Thymus (tissue), 11 donors: Measurements from ENCODE around the gene NRN1. TPM values are rescaled to one million over a fixed set of nuclear protein-coding genes. Genes with fewer than 3 reads are reported as not detected.

ENCODE experiments used
- DNase-seq, 9 donors: peaks; one replicate each; pipeline ENCODE4 v3.0.0-alpha.2; 2013; ENCODE audit warnings: low spot score in 9 of 9, low read depth in 6 of 9, missing footprints in 1 of 9
- H3K27ac ChIP-seq, 2 donors: one replicate each; pipeline ENCODE4 v1.5.1; 2013; ENCODE audit warnings: control low read depth in 1 of 2, low read depth in 1 of 2, low read length in 1 of 2, mild to moderate bottlenecking in 1 of 2, moderate library complexity in 1 of 2
- H3K27me3 ChIP-seq, 2 donors: one replicate each; pipeline ENCODE4 v1.5.1; 2013; ENCODE audit warnings: low read length in 1 of 2; ENCODE audit not compliant: control insufficient read depth in 2 of 2, insufficient read depth in 1 of 2
- H3K36me3 ChIP-seq, 2 donors: one replicate each; pipeline ENCODE4 v1.5.1; 2013; ENCODE audit warnings: low read length in 1 of 2, mild to moderate bottlenecking in 1 of 2, moderate library complexity in 1 of 2; ENCODE audit not compliant: control insufficient read depth in 2 of 2, insufficient read depth in 2 of 2
- H3K4me1 ChIP-seq, 2 donors: one replicate each; pipeline ENCODE4 v1.5.1; 2013; ENCODE audit warnings: low read length in 2 of 2; ENCODE audit not compliant: control insufficient read depth in 2 of 2, insufficient read depth in 2 of 2
- H3K4me3 ChIP-seq, 2 donors: one replicate each; pipeline ENCODE4 v1.5.1; 2013; ENCODE audit warnings: low read length in 2 of 2, control low read depth in 1 of 2, mild to moderate bottlenecking in 1 of 2
- H3K9me3 ChIP-seq, 2 donors: one replicate each; pipeline ENCODE4 v1.5.1; 2013; ENCODE audit warnings: low read length in 1 of 2, mild to moderate bottlenecking in 1 of 2; ENCODE audit not compliant: control insufficient read depth in 2 of 2, insufficient read depth in 1 of 2
- WGBS: extraction: QIAGEN DNeasy Blood & Tissue Kit; methylation state at CpG from one replicate; pipeline ENCODE4 v1.1.7; 2013; 5-methylcytosine and 5-hydroxymethylcytosine counted together
- polyA plus RNA-seq: library from polyadenylated mRNA; stranded (reverse); fragments of 200-250 nt; gene quantifications from one replicate; pipeline ENCODE4 v1.2.3, GENCODE V29; 2013
- total RNA-seq: library from RNA; stranded (reverse); fragments of 120-200 nt; gene quantifications from one replicate; pipeline ENCODE4 v1.2.4, GENCODE V29; 2013
- donor health status: healthy.

NRN1 gene
- total and polyA plus RNA-seq, 2 donors: 4.2 to 7.4 TPM

DNA sequence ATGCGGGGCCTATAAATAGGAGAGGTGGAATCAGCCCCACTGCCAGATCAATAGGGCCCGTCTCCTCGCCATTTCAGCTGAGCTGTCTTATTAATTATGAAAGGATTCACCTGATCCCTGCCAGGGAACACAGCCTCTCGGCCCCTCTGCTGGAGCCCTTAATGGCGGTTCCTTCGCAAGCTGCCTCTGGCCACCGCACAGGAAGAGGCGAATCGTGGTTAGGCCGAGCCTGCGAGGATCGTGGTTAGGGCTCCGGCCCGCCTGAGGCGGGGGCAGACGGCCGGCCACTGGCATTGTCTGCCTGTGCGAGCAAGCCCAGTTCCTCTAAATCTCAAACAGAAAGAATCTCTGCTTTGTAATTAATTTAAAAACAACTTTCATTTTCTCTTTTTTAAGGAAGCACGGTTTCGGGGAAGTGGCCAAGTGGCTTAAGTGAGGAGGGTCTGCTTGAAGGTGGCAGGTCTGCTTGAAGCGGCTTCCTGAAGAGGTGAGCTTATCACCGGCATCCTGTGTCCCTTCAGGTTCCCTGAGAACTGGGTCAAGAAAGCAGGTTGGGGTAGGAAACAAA lies 9.2 kb downstream of the NRN1 start:
- Histone ChIP-seq H3K4me3 (peak overlapping the region; percentile 43 to 55), H3K36me3 (no peaks in the 10 kb centered on the region), H3K9me3 (peaks cover 3 to 20% of the 10 kb centered on the region in 2 donors), H3K4me1 (peaks cover 9 to 60% of the 10 kb centered on the region in 2 donors), H3K27ac (no peak overlapping the region), H3K27me3 (peaks cover 82 to 100% of the 10 kb centered on the region in 2 donors)
- peak in 1 of 9 donors; percentile 52 for DNase-seq
- WGBS: 3% methylated on average over 22 of the region's 22 CpGs

DNA sequence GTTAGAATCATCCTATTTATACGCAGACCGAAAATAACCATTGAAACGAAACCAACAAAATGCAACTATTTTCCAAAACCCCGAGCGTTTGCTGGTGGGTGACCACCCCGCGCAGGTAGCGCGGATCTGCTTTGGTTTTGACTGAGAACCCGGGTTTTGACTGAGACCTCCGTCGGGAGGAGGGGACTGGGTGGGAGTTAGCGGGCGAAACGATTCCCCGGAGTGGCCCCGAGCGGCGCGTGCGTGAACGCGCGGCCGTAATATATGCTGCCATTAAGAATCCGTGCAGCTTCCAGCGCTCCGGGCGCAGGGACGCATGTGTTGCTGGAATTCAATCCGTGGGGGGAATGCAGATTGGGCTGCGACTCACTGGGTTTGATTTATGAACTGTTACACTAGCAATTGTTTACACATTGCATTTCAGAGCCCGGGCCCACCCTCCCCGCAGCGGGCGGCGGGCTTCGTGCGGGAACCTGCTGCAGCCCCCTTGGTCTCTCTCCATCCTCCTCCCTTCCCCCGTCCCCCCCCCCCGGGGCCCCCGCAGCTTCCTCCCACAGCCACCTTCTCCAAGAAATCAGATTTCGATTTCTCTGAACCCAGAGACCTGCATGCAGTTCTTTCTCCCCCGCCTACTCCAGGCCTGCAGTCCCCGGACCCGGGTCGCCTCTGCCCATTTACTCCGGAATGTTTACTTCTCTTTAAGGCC lies 9.9 kb downstream of the NRN1 start:
- peaks cover 0 to 13% of the 10 kb centered on the region in 2 donors for H3K9me3 ChIP-seq
- WGBS: 2% methylated on average over 48 of the region's 48 CpGs
- H3K27me3 ChIP-seq: peaks cover 82 to 100% of the 10 kb centered on the region in 2 donors
- no peak overlapping the region for H3K27ac ChIP-seq
- H3K4me1 ChIP-seq: peaks cover 9 to 55% of the 10 kb centered on the region in 2 donors
- peak in 2 of 9 donors; percentile 34 to 58 for DNase-seq
- H3K4me3 ChIP-seq: peak overlapping the region; percentile 43 to 55
- no peaks in the 10 kb centered on the region for H3K36me3 ChIP-seq

DNA sequence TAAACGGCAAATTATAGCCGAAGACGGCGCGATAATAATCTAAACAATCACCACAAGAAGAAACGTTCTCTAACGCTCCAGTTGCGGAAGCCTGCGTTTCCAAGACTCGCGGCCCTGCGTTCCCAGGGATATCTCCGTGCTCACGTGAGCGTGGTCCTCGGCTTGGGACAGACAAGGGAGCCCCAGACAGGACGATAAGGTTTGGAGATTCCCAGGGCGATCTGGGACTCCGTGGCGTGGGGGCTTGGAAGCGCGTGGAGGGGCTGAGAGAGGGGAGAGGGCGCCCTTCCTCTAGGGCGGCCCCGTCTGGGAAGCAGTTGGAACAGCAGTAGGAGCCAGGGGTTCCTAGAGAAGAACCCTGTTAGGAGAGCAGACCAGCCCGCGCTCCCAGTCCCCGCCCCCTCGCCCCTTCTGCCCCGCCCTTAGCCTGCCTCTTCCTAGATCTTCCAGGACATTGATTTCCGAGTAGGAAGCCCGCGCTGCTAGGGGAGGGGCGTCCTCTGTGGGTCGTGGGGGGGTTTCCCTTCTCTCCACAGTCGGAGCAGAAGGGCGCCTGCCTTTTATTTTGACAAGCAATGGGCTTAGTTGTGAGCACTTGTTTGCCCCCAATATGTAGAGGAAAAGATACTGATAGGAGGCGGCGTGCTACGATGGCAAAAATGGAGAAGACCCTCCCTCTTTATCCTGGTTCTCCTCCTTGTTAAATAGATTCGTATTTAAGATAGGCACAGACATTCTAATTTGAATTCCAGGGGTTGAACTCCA lies 10.6 kb downstream of the NRN1 start:
- peak in 1 of 9 donors; percentile 41 for DNase-seq
- Histone ChIP-seq H3K9me3 (peaks cover 0 to 12% of the 10 kb centered on the region in 2 donors), H3K4me1 (peaks cover 9 to 53% of the 10 kb centered on the region in 2 donors), H3K27ac (no peak overlapping the region), H3K4me3 (peak overlapping the region; percentile 43 to 55), H3K36me3 (no peaks in the 10 kb centered on the region), H3K27me3 (peaks cover 77 to 99% of the 10 kb centered on the region in 2 donors)
- 6% methylated on average over 41 of the region's 41 CpGs for WGBS

DNA sequence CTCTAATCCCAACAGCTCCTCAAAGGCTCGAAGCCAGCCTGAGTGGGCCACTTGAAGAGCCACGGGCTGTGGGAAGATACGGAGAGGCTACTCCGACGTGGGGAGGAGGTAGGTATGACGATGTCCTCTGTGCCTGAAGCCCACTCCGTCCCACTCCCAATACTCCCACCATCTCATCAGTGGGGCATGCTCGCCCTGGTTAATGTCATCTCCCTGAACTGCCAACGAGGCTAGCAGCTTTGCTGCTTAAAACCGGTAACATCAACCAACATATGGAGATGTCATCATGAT lies 11.1 kb downstream of the NRN1 start:
- no peak overlapping the region for H3K27ac ChIP-seq
- H3K4me3 ChIP-seq: no peak overlapping the region
- H3K27me3 ChIP-seq: peaks cover 72 to 98% of the 10 kb centered on the region in 2 donors
- peak in 1 of 9 donors; percentile 25 for DNase-seq
- peaks cover 0 to 12% of the 10 kb centered on the region in 2 donors for H3K9me3 ChIP-seq
- H3K4me1 ChIP-seq: peaks cover 9 to 53% of the 10 kb centered on the region in 2 donors
- 14% methylated on average over 10 of the region's 10 CpGs for WGBS
- H3K36me3 ChIP-seq: no peaks in the 10 kb centered on the region

DNA sequence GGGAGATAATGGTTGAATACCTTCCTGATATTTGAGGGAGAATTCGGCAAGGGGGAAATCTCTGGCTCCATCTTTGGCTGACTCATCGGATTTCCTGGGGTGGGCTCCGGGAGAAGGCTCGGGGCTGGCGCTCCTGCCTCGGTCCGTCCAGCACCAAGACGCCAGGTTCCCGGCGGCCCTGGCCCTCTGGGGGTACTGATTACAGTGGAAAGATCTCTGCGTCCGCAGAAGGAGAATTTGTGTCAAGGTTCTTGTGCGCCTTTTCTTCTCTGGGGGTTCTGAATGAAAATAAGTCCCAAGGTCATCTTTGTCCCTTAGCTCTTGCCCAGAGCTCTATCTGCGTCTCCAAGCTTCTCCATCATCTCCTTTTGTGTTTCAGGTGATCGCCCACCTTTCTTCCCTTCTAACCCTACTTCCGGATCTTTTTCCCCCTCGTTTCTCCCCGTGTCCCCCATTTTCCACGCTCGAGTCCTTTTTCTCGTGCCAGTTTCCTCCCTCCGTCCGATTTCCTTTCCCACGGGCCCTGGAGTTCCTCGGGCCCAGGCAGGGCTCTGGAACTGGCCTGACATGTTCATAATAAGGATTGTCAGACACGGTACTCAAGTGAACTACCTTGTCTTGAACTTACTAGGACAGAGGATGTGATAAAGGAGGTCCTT lies 11.6 kb downstream of the NRN1 start:
- Histone ChIP-seq H3K9me3 (peaks cover 0 to 9% of the 10 kb centered on the region in 2 donors), H3K36me3 (no peaks in the 10 kb centered on the region), H3K27ac (no peak overlapping the region), H3K4me1 (peaks cover 9 to 53% of the 10 kb centered on the region in 2 donors), H3K27me3 (peaks cover 70 to 98% of the 10 kb centered on the region in 2 donors), H3K4me3 (no peak overlapping the region)
- 10% methylated on average over 26 of the region's 26 CpGs for WGBS
- DNase-seq: no peak

DNA sequence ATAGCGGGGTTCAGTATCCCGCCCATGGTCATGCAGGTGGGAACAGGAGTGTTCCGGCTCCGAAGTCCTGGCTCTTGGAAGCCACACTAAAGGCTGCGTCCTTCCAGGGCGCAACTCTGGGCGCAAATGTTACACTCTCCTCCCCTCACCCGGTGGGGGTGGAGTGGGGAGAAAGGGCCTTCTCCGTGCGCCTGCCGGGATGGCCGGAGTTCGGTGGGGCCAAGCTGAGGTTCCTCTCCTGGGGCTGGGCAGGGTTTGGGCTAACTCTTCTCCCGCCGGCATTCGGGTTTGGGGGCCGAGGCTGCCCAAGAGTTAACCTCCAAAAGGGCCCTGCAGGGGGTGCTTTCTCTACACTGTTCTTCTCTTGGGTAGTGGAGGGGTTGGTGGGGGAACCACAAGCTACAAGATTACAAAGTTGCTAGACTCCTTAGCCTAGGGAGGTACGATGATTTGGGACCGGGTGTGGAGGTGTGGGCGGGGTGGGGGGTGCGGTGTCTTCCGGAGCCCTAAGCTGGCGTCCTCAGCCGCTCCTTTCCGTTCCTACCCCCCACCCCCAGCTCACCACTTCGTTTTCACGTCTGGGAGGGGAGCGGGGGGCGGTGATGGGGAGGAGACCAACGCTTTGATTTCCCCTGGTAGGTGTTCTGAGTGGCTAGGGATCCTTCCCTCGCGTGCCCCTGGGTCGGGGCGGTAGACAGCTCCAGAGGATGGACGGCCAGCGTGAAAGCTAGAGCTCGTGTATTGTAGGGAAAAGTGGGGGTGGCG lies 12.3 kb downstream of the NRN1 start:
- peak in 1 of 9 donors; percentile 41 for DNase-seq
- peaks cover 0 to 2% of the 10 kb centered on the region in 2 donors for H3K9me3 ChIP-seq
- H3K27me3 ChIP-seq: peaks cover 71 to 94% of the 10 kb centered on the region in 2 donors
- H3K4me3 ChIP-seq: no peak overlapping the region
- peaks cover 9 to 48% of the 10 kb centered on the region in 2 donors for H3K4me1 ChIP-seq
- 13% methylated on average over 38 of the region's 38 CpGs for WGBS
- no peak overlapping the region for H3K27ac ChIP-seq
- H3K36me3 ChIP-seq: no peaks in the 10 kb centered on the region

DNA sequence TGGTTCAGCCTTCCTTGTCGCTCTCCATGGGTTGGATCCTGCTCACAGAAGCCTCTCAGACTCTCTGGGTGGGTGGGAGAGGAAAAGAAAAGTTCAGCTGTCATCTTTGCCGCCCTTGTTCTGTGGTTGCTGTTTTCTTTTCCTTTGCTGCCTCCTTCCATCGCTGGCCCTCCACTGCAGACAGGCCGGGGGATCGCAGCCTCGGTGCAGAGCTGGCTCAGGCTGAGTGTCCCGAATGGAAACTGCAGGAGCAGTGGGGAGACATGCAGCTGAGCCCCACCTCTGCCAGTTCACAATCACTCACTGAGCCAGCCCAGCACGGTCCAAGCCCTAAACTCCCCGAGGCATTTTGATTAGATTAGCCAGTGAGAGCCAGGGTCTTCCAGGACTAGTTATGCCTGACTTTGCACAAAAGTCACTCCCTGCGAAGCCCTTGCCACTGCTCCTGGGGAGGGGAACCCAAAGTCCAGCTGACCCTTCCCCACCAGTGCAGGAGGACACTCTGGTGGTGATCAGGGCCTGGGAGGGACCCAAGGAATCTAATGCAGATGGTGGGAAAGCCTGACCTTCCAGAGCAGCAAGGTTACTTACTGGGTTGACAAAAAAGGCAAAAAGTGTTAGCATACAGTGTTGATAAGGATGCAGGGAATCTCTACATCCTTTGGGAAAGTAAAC lies 14.0 kb downstream of the NRN1 start:
- Histone ChIP-seq H3K9me3 (no peaks in the 10 kb centered on the region), H3K36me3 (no peaks in the 10 kb centered on the region), H3K27me3 (peaks cover 60 to 90% of the 10 kb centered on the region in 2 donors), H3K27ac (no peak overlapping the region), H3K4me3 (no peak overlapping the region), H3K4me1 (peaks cover 9 to 39% of the 10 kb centered on the region in 2 donors)
- peak in 1 of 9 donors; percentile 27 for DNase-seq
- WGBS: 30% methylated on average over 10 of the region's 10 CpGs

DNA sequence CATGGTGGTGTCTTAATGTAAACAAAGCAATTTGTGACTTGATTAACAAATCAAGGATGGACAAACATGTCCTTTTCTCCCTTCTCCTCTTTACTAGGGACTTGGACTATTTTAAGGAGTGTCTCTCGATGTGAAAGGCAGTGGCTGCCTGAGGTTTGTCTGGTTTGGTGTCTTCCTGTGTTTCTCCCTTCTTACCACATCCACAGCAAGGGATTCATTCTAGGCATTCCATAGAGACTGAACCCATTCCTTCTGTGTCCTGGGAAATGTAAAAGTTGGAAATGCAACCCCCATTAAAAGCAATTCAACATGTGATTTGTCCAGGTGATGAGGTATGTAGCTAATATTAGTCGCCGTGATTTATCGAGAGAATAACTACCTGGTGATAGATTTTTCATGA lies 15.9 kb downstream of the NRN1 start:
- DNase-seq: no peak
- Histone ChIP-seq H3K27ac (no peak overlapping the region), H3K27me3 (peaks cover 46 to 72% of the 10 kb centered on the region in 2 donors), H3K9me3 (no peaks in the 10 kb centered on the region), H3K4me1 (peaks cover 0 to 30% of the 10 kb centered on the region in 2 donors), H3K36me3 (no peaks in the 10 kb centered on the region), H3K4me3 (no peak overlapping the region)
- WGBS: 96% methylated on average over 4 of the region's 4 CpGs
